Neural progenitor cell (in vitro differentiated cells): ENCODE data around the gene DYNC1I2.

Source experiments
- EZH2 ChIP-seq: fragments of 200-600 bp; sonication (generic); IDR thresholded peaks from 2 replicates; pipeline ENCODE4 v1.6.1; 2017; ENCODE audit warnings: antibody characterized with exemption, mild to moderate bottlenecking, moderate library complexity
- EZH2phosphoT487 ChIP-seq: fragments of 200-600 bp; sonication (generic); IDR thresholded peaks from 2 replicates; pipeline ENCODE4 v1.6.1; 2017; ENCODE audit warnings: antibody characterized with exemption
- TF ChIP-seq, protein P1 (sequence below): fragments of 200-600 bp; sonication (generic); IDR thresholded peaks from 2 replicates; pipeline ENCODE4 v1.5.1; 2017; ENCODE audit warnings: antibody characterized with exemption, mild to moderate bottlenecking

DNA sequence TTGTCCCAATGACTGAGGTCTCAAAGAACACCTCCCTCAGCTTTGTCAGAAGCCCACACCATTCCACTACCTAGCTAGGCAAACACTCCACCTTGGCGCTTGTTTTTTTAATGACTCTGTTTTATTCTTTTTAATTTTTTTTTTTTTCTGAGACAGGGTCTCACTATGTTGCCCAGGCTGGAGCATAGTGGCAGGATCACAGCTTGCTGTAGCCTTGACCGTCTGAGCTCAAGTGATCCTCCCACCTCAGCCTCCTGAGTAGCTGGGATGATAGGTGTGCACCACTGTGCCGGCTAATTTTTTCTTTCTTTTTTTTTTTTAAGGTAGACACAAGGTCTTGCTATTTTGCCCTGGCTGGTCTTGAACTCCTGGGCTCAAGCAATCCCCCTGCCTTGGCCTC, 104.9 kb downstream of the DYNC1I2 start:
- TF ChIP-seq, protein P1, sequence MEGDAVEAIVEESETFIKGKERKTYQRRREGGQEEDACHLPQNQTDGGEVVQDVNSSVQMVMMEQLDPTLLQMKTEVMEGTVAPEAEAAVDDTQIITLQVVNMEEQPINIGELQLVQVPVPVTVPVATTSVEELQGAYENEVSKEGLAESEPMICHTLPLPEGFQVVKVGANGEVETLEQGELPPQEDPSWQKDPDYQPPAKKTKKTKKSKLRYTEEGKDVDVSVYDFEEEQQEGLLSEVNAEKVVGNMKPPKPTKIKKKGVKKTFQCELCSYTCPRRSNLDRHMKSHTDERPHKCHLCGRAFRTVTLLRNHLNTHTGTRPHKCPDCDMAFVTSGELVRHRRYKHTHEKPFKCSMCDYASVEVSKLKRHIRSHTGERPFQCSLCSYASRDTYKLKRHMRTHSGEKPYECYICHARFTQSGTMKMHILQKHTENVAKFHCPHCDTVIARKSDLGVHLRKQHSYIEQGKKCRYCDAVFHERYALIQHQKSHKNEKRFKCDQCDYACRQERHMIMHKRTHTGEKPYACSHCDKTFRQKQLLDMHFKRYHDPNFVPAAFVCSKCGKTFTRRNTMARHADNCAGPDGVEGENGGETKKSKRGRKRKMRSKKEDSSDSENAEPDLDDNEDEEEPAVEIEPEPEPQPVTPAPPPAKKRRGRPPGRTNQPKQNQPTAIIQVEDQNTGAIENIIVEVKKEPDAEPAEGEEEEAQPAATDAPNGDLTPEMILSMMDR, result no peak
- no peak for TF ChIP-seq EZH2
- no peak for TF ChIP-seq EZH2phosphoT487
